Right lobe of liver (tissue), 4 donors: Measurements from ENCODE around the gene BMERB1.
"Not testable (repeated sequence)": the region's sequence is repeated elsewhere in the genome, so short reads cannot be mapped to it uniquely, and the experiment has no call there.

Source experiments
- POLR2A ChIP-seq: fragments of 450-650 bp; IDR thresholded peaks from one replicate; pipeline ENCODE4 v1.6.1; 2017; ENCODE audit warnings: antibody characterized with exemption, mild to moderate bottlenecking
- TF ChIP-seq, protein P1 (sequence below), 4 donors: fragments of 200-600 bp in 3 of 4; fragments of 450-650 bp in 1 of 4; IDR thresholded peaks; one replicate each; pipeline versions ENCODE4 v1.5.1 to v1.8.0; 2016 to 2022; ENCODE audit warnings: antibody characterized with exemption in 4 of 4, mild to moderate bottlenecking in 2 of 4
- donor health status: DM: no; HTN: no; CAD: no.
- donor health status: DM: no; HTN: no; CAD: no.
- donor health status: DM: no; HTN: yes; CAD: no.

DNA sequence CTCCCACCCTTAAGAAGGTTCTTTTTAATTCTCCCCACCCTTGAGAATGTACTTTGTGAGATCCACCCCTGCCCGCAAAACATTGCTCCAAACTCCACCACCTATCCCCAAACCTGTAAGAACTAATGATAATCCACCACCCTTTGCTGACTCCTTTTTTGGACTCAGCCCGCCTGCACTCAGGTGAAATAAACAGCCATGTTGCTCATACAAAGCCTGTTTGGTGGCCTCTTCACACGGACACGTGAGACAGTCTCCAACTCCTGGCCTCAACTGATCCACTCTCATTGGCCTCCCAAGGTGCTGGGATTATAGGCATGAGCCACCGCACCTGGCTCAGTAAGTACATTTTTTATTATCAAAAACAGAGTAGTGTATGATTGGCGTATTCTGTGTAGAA, 24.9 kb upstream of the BMERB1 start:
- TF ChIP-seq POLR2A, result not testable (repeated sequence)
- TF ChIP-seq, protein P1, sequence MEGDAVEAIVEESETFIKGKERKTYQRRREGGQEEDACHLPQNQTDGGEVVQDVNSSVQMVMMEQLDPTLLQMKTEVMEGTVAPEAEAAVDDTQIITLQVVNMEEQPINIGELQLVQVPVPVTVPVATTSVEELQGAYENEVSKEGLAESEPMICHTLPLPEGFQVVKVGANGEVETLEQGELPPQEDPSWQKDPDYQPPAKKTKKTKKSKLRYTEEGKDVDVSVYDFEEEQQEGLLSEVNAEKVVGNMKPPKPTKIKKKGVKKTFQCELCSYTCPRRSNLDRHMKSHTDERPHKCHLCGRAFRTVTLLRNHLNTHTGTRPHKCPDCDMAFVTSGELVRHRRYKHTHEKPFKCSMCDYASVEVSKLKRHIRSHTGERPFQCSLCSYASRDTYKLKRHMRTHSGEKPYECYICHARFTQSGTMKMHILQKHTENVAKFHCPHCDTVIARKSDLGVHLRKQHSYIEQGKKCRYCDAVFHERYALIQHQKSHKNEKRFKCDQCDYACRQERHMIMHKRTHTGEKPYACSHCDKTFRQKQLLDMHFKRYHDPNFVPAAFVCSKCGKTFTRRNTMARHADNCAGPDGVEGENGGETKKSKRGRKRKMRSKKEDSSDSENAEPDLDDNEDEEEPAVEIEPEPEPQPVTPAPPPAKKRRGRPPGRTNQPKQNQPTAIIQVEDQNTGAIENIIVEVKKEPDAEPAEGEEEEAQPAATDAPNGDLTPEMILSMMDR (IDR thresholded peaks at IDR 0.05), result not testable (repeated sequence)
